Hepatocyte (in vitro differentiated cells): ENCODE data around the gene ACAD8. TPM values are rescaled to one million over a fixed set of nuclear protein-coding genes. Genes with fewer than 3 reads are reported as not detected.

Experiments
- DNase-seq: peaks from one replicate; pipeline ENCODE4 v3.0.0-alpha.2; 2016; ENCODE audit warnings: low spot score
- H2AFZ ChIP-seq: fragments of 200-600 bp; sonication (generic); 2 replicates; pipeline ENCODE4 v1.6.0; 2016; ENCODE audit warnings: antibody characterized with exemption, mild to moderate bottlenecking
- H3K27ac ChIP-seq: fragments of 200-600 bp; sonication (generic); 2 replicates; pipeline ENCODE4 v1.5.1; 2016; ENCODE audit warnings: mild to moderate bottlenecking
- H3K27me3 ChIP-seq: fragments of 200-600 bp; sonication (generic); 2 replicates; pipeline ENCODE4 v1.6.1; 2016
- H3K36me3 ChIP-seq: fragments of 200-600 bp; sonication (generic); replicated peaks from 2 replicates; pipeline ENCODE4 v1.5.1; 2016; ENCODE audit warnings: low read depth; ENCODE audit not compliant: insufficient read depth
- H3K4me1 ChIP-seq: fragments of 200-600 bp; sonication (generic); 2 replicates; pipeline ENCODE4 v1.5.1; 2016; ENCODE audit warnings: mild to moderate bottlenecking, moderate library complexity; ENCODE audit not compliant: insufficient read depth
- H3K4me2 ChIP-seq: fragments of 200-600 bp; sonication (generic); 2 replicates; pipeline ENCODE4 v1.6.0; 2016
- H3K4me3 ChIP-seq: fragments of 200-600 bp; sonication (generic); 2 replicates; pipeline ENCODE4 v1.5.1; 2016; ENCODE audit warnings: mild to moderate bottlenecking
- H3K79me2 ChIP-seq: fragments of 200-600 bp; sonication (generic); 2 replicates; pipeline ENCODE4 v1.6.0; 2017; ENCODE audit warnings: mild to moderate bottlenecking
- H3K9me2 ChIP-seq: fragments of 200-600 bp; sonication (generic); replicated peaks from 2 replicates; pipeline ENCODE4 v1.6.0; 2017; ENCODE audit warnings: mild to moderate bottlenecking; ENCODE audit not compliant: insufficient read depth
- H3K9me3 ChIP-seq: fragments of 200-600 bp; sonication (generic); 2 replicates; pipeline ENCODE4 v1.5.1; 2016; ENCODE audit warnings: low read depth, mild to moderate bottlenecking
- H4K20me1 ChIP-seq: fragments of 200-600 bp; sonication (generic); 2 replicates; pipeline ENCODE4 v1.6.0; 2016; ENCODE audit warnings: mild to moderate bottlenecking; ENCODE audit not compliant: insufficient read depth, poor library complexity, severe bottlenecking
- CTCF ChIP-seq: fragments of 200-600 bp; sonication (generic); IDR thresholded peaks from 2 replicates; pipeline ENCODE4 v1.5.1; 2016; ENCODE audit warnings: antibody characterized with exemption, mild to moderate bottlenecking; ENCODE audit not compliant: poor library complexity
- EZH2 ChIP-seq: fragments of 200-600 bp; sonication (generic); IDR thresholded peaks from 2 replicates; pipeline ENCODE4 v1.6.1; 2016; ENCODE audit warnings: antibody characterized with exemption, mild to moderate bottlenecking, borderline replicate concordance
- EZH2phosphoT487 ChIP-seq: fragments of 200-600 bp; sonication (generic); IDR thresholded peaks from one replicate; pipeline ENCODE4 v1.6.1; 2018; ENCODE audit warnings: antibody characterized with exemption, mild to moderate bottlenecking, low read depth, moderate library complexity; ENCODE audit not compliant: unreplicated experiment, severe bottlenecking
- WGBS: methylation state at CpG from one replicate; pipeline ENCODE4 v1.1.6; 2016; ENCODE audit warnings: low lambda C conversion rate; ENCODE audit errors: missing lambda C conversion rate; 5-methylcytosine and 5-hydroxymethylcytosine counted together
- polyA plus RNA-seq: library from polyadenylated mRNA; unstranded; fragments of >200 nt; fragmentation: Nextera tagmentation; extraction: Ambion mirVana; gene quantifications from 2 replicates; pipeline ENCODE4 v1.2.1, GENCODE V29; 2016
- total RNA-seq: library from RNA; depleted of rRNA; stranded (reverse); fragments of >200 nt; gene quantifications from 2 replicates; pipeline ENCODE4 v1.2.3, GENCODE V29; 2014

ACAD8 gene
- total and polyA plus RNA-seq, 2 experiments from 2014 or later: 18.9 to 19.6 TPM

- 88% methylated on average over 3 of the region's 3 CpGs for WGBS
- TF ChIP-seq CTCF: no peak
- peaks cover 11% of the 10 kb centered on the region for H3K79me2 ChIP-seq
- H3K9me3 ChIP-seq: no peaks in the 10 kb centered on the region
- no peak for DNase-seq
- H3K9me2 ChIP-seq: no peaks in the 10 kb centered on the region
- no peaks in the 10 kb centered on the region for H4K20me1 ChIP-seq
- no peak overlapping the region for H3K27ac ChIP-seq
- H3K36me3 ChIP-seq: no peaks in the 10 kb centered on the region
- no peaks in the 10 kb centered on the region for H3K4me1 ChIP-seq
- H3K4me3 ChIP-seq: no peak overlapping the region
- H2AFZ ChIP-seq: no peak overlapping the region
- H3K27me3 ChIP-seq: no peaks in the 10 kb centered on the region
- no peak overlapping the region for H3K4me2 ChIP-seq
Measured at GRCh38 chr11:134235399-134235798, 18.0 kb upstream of the ACAD8 start.

- Histone ChIP-seq H3K4me3 (no peak overlapping the region), H3K27ac (no peak overlapping the region), H2AFZ (no peak overlapping the region), H3K9me3 (no peaks in the 10 kb centered on the region), H3K9me2 (no peaks in the 10 kb centered on the region), H3K4me2 (no peak overlapping the region), H3K4me1 (no peaks in the 10 kb centered on the region), H4K20me1 (no peaks in the 10 kb centered on the region), H3K27me3 (no peaks in the 10 kb centered on the region), H3K36me3 (no peaks in the 10 kb centered on the region), H3K79me2 (peaks cover 6% of the 10 kb centered on the region)
- no peak for TF ChIP-seq CTCF
- TF ChIP-seq EZH2: no peak
- no peak for TF ChIP-seq EZH2phosphoT487
- WGBS: 78% methylated on average over 7 of the region's 7 CpGs
- DNase-seq: no peak
Measured at GRCh38 chr11:134236834-134237556, 16.4 kb upstream of the ACAD8 start.

- H3K27me3 ChIP-seq: no peaks in the 10 kb centered on the region
Measured at GRCh38 chr11:134237557-134237922, 15.8 kb upstream of the ACAD8 start.

More at GRCh38 chr11:134237557-134237922, 15.8 kb upstream of the ACAD8 start:
- Histone ChIP-seq H4K20me1 (no peaks in the 10 kb centered on the region), H3K27ac (no peak overlapping the region), H3K36me3 (no peaks in the 10 kb centered on the region), H3K9me2 (no peaks in the 10 kb centered on the region), H3K4me1 (no peaks in the 10 kb centered on the region), H3K9me3 (no peaks in the 10 kb centered on the region), H3K4me3 (no peak overlapping the region), H2AFZ (no peak overlapping the region), H3K79me2 (peaks cover 2% of the 10 kb centered on the region), H3K4me2 (no peak overlapping the region)
- WGBS: 84% methylated on average over 11 of the region's 11 CpGs
- no peak for DNase-seq
- no peak for TF ChIP-seq CTCF
- TF ChIP-seq EZH2: no peak
- no peak for TF ChIP-seq EZH2phosphoT487
